H7 (cell line): ENCODE results near the gene ABCF3. TPM values are rescaled to one million over a fixed set of nuclear protein-coding genes. Genes with fewer than 3 reads are reported as not detected.

Source experiments
- DNase-seq: peaks from one replicate; pipeline ENCODE4 v3.0.0; 2012
- H3K27me3 ChIP-seq: 2 replicates; pipeline ENCODE4 v1.6.0; 2011; ENCODE audit warnings: mild to moderate bottlenecking, low read length; ENCODE audit not compliant: control insufficient read depth, insufficient read depth
- H3K36me3 ChIP-seq: replicated peaks from 2 replicates; pipeline ENCODE4 v1.5.1; 2011; ENCODE audit warnings: low read length; ENCODE audit not compliant: control insufficient read depth, insufficient read depth
- H3K4me3 ChIP-seq: 2 replicates; pipeline ENCODE4 v1.5.1; 2011; ENCODE audit warnings: low read depth, mild to moderate bottlenecking, control low read depth, low read length, moderate library complexity; ENCODE audit not compliant: insufficient read depth
- total RNA-seq: library from RNA; depleted of rRNA; stranded (reverse); fragments of >200 nt; shearing (Covaris generic); gene quantifications from 2 replicates; pipeline ENCODE4 v1.2.3, GENCODE V29; 2014

Gene ABCF3
- total RNA-seq, 1 experiment from 2014 or later: 38.8 TPM

- peak within 1 kb of the TSS; percentile 97 for H3K4me3 ChIP-seq
- peaks cover 27% of the 10 kb centered on the region for H3K36me3 ChIP-seq
- peak; percentile 98 for DNase-seq
- H3K27me3 ChIP-seq: no peaks in the 10 kb centered on the region
These were observed 11.1 kb upstream of the ABCF3 start, which contains the start of gene AP2M1 for GRCh38 chr3:184174646-184175492. TSS of gene AP2M1 (plus strand) at chr3:184174855. CDS start at chr3:184176994, 2,139 bp downstream.

- DNase-seq: peak; percentile 47
- Histone ChIP-seq H3K36me3 (peaks cover 33% of the 10 kb centered on the region), H3K27me3 (no peaks in the 10 kb centered on the region), H3K4me3 (peak overlapping the region; percentile 97)
These were observed 10.5 kb upstream of the ABCF3 start for GRCh38 chr3:184175506-184175905.

- no peak for DNase-seq
- Histone ChIP-seq H3K4me3 (peak overlapping the region; percentile 97), H3K36me3 (peaks cover 36% of the 10 kb centered on the region), H3K27me3 (no peaks in the 10 kb centered on the region)
These were observed 10.0 kb upstream of the ABCF3 start for GRCh38 chr3:184175981-184176376.

- peak; percentile 94 for DNase-seq
- Histone ChIP-seq H3K27me3 (no peaks in the 10 kb centered on the region), H3K4me3 (peak overlapping the region; percentile 97), H3K36me3 (peaks cover 40% of the 10 kb centered on the region)
These were observed 9.3 kb upstream of the ABCF3 start for GRCh38 chr3:184176377-184177330.

GRCh38 chr3:184177331-184177731, 8.7 kb upstream of the ABCF3 start:
- DNase-seq: peak; percentile 60
- no peaks in the 10 kb centered on the region for H3K27me3 ChIP-seq
- H3K4me3 ChIP-seq: 0 out of 2 replicates have a peak overlapping the region, but pooled peaks have one; percentile 8
- peaks cover 45% of the 10 kb centered on the region for H3K36me3 ChIP-seq

- H3K27me3 ChIP-seq: no peaks in the 10 kb centered on the region
- peaks cover 49% of the 10 kb centered on the region for H3K36me3 ChIP-seq
- H3K4me3 ChIP-seq: no peak overlapping the region
- DNase-seq: no peak
These were observed 8.2 kb upstream of the ABCF3 start for GRCh38 chr3:184177767-184178306.

GRCh38 chr3:184178521-184179138, 7.4 kb upstream of the ABCF3 start:
- peaks cover 54% of the 10 kb centered on the region for H3K36me3 ChIP-seq
- no peak overlapping the region for H3K4me3 ChIP-seq
- DNase-seq: no peak
- H3K27me3 ChIP-seq: no peaks in the 10 kb centered on the region

GRCh38 chr3:184180165-184180564, 5.8 kb upstream of the ABCF3 start:
- H3K36me3 ChIP-seq: peaks cover 56% of the 10 kb centered on the region
- H3K4me3 ChIP-seq: no peak overlapping the region
- H3K27me3 ChIP-seq: no peaks in the 10 kb centered on the region
- DNase-seq: no peak

GRCh38 chr3:184181596-184181995, 4.4 kb upstream of the ABCF3 start:
- H3K27me3 ChIP-seq: no peaks in the 10 kb centered on the region
- peaks cover 56% of the 10 kb centered on the region for H3K36me3 ChIP-seq
- DNase-seq: no peak
- H3K4me3 ChIP-seq: no peak overlapping the region

- no peak overlapping the region for H3K4me3 ChIP-seq
- DNase-seq: no peak
- H3K27me3 ChIP-seq: no peaks in the 10 kb centered on the region
- H3K36me3 ChIP-seq: peaks cover 50% of the 10 kb centered on the region
These were observed 2.3 kb upstream of the ABCF3 start for GRCh38 chr3:184183679-184184078.

- DNase-seq: no peak
- Histone ChIP-seq H3K27me3 (no peaks in the 10 kb centered on the region), H3K36me3 (peaks cover 52% of the 10 kb centered on the region), H3K4me3 (no peak overlapping the region)
These were observed 1.3 kb upstream of the ABCF3 start for GRCh38 chr3:184184546-184185230.

GRCh38 chr3:184185461-184186183, 377 bp upstream of the ABCF3 start:
- peak; percentile 99 for DNase-seq
- peaks cover 50% of the 10 kb centered on the region for H3K36me3 ChIP-seq
- H3K27me3 ChIP-seq: no peaks in the 10 kb centered on the region

GRCh38 chr3:184186902-184187207, 856 bp downstream of the ABCF3 start:
- no peak for DNase-seq
- peaks cover 44% of the 10 kb centered on the region for H3K36me3 ChIP-seq

More at GRCh38 chr3:184185461-184186183, 377 bp upstream of the ABCF3 start:
- peak overlapping the region; percentile 95 for H3K4me3 ChIP-seq

More at GRCh38 chr3:184186902-184187207, 856 bp downstream of the ABCF3 start:
- H3K27me3 ChIP-seq: no peaks in the 10 kb centered on the region
- H3K4me3 ChIP-seq: peak overlapping the region; percentile 95
